ENCODE measurements around the gene RTL1. TPM values are rescaled to one million over a fixed set of nuclear protein-coding genes. Genes with fewer than 3 reads are reported as not detected.

The RTL1 gene
- total and polyA plus RNA-seq, 2 of the 13 experiments (the other 11 are each of a cell fraction or from before 2014, with no cell fraction given), result not detected

GRCh38 chr14:100839681-100840111 is 63.8 kb downstream of the RTL1 start (continued):
- TF ChIP-seq IRF9 (CRISPR knock-in tag; IDR thresholded peaks at IDR 0.05; ENCODE audit: borderline replicate concordance) (no peak), MYNN (CRISPR knock-in tag; IDR thresholded peaks at IDR 0.05; ENCODE audit: low read depth) (no peak), ZNF331 (CRISPR knock-in tag; IDR thresholded peaks at IDR 0.05) (no peak), EED (CRISPR knock-in tag; IDR thresholded peaks at IDR 0.05) (no peak)

- BruUV-seq (replicated peaks), result no TSS peak
- H4K20me1 ChIP-seq (ENCODE audit: insufficient read depth, low read length), result no peaks in the 10 kb centered on the region
- no peaks in the 10 kb centered on the region for H3K36me3 ChIP-seq (replicated peaks in 1 of 2; ENCODE audit: control insufficient read depth in 1 of 2, insufficient read depth in 2 of 2, low read length in 2 of 2)
- H3K4me1 ChIP-seq (ENCODE audit: insufficient read depth, low read length), result peaks cover 73% of the 10 kb centered on the region
- H3K27me3 ChIP-seq (ENCODE audit: control insufficient read depth in 1 of 2, insufficient read depth in 2 of 2, low read length in 2 of 2), result no peaks in the 10 kb centered on the region
- CTCF ChIA-PET (ENCODE audit: low intra/inter-chr PET ratio, low total read pairs), result no interaction called here
- no peaks in the 10 kb centered on the region for H3K79me2 ChIP-seq (ENCODE audit: insufficient read depth, low read length)
- intact Hi-C loops (cut with micrococcal nuclease; ENCODE audit: unreplicated experiment), result no loop called here
- no peak overlapping the region for H3K4me3 ChIP-seq (replicated peaks in 1 of 3; ENCODE audit: insufficient read depth in 1 of 3, low read depth in 2 of 3, low read length in 3 of 3)
- POLR2A ChIA-PET, result interaction anchor here (2.6 kb wide), 1 partner anchor 22 kb away, joined by 12 read pairs; no protein-coding TSS in a partner anchor
- DNase-seq (ENCODE audit: low spot score) (no peak), ATAC-seq (no peak), FAIRE-seq (no peak)
- no peak overlapping the region for H3K4me2 ChIP-seq (ENCODE audit: low read depth, low read length)
- H3K9ac ChIP-seq (ENCODE audit: insufficient read depth, low read depth, low read length), result no peak overlapping the region
- no peaks in the 10 kb centered on the region for H3K9me3 ChIP-seq (ENCODE audit: low read length)
- in situ Hi-C loops (cut with HindIII; ENCODE audit: extremely low pct_ligation_motif_present, low pct_unique_long_range_greater_than_20kb), result no loop called here
- 94% methylated on average over 4 of the region's 4 CpGs for WGBS (ENCODE audit: low lambda C conversion rate)
- H2AFZ ChIP-seq (ENCODE audit: low read length), result no peak overlapping the region
- no peak overlapping the region for H3K27ac ChIP-seq (ENCODE audit: extremely low read length, insufficient read depth, low read length)
- TF ChIP-seq MTA1 (CRISPR knock-in tag; IDR thresholded peaks at IDR 0.05; ENCODE audit: borderline replicate concordance), result no peak
- TF ChIP-seq ZBED4 (CRISPR knock-in tag; IDR thresholded peaks at IDR 0.05; ENCODE audit: borderline replicate concordance), result no peak
- no peak for TF ChIP-seq ZFYVE20 (CRISPR knock-in tag; IDR thresholded peaks at IDR 0.05; ENCODE audit: borderline replicate concordance, low read depth)
- no peak for TF ChIP-seq ZNF572 (CRISPR knock-in tag; IDR thresholded peaks at IDR 0.05)
- TF ChIP-seq HNRNPL (IDR thresholded peaks at IDR 0.05; ENCODE audit: low read depth, low read length), result no peak
- TF ChIP-seq THRA (CRISPR knock-in tag; IDR thresholded peaks at IDR 0.05; ENCODE audit: borderline replicate concordance), result no peak
- no peak for TF ChIP-seq CERS6 (CRISPR knock-in tag; IDR thresholded peaks at IDR 0.05)
Measured at GRCh38 chr14:100839315-100839585, 64.3 kb downstream of the RTL1 start.
